Activated T-helper 1 cell treated with anti-CD3 and anti-CD28 coated beads, Interleukin-12 subunit alpha, Interleukin-12 subunit beta, Interleukin-2, Interleukin-4 antibody, amounts not matched to agents 30 ng/mL and 10 ng/mL and 1 ng/mL, durations not matched to agents 14 hours and 24 hours and 36 hours (primary cell): ENCODE measurements around the gene JAZF1. TPM values are rescaled to one million over a fixed set of nuclear protein-coding genes. Genes with fewer than 3 reads are reported as not detected.

Experiments
- DNase-seq: peaks from one replicate; pipeline ENCODE4 v3.0.0; 2021; ENCODE audit warnings: low spot score
- H3K27ac Mint-ChIP-seq: one replicate; pipeline ENCODE4 v1.8.0; 2021; ENCODE audit warnings: mild to moderate bottlenecking, mixed read lengths
- H3K27me3 Mint-ChIP-seq: one replicate; pipeline ENCODE4 v1.8.0; 2022; ENCODE audit warnings: mild to moderate bottlenecking, moderate library complexity, mixed read lengths; ENCODE audit not compliant: insufficient read depth
- H3K36me3 Mint-ChIP-seq: one replicate; pipeline ENCODE4 v1.8.0; 2021; ENCODE audit warnings: low read depth, mixed read lengths
- H3K4me1 Mint-ChIP-seq: one replicate; pipeline ENCODE4 v1.8.0; 2021; ENCODE audit warnings: low read depth, mixed read lengths
- H3K4me3 Mint-ChIP-seq: one replicate; pipeline ENCODE4 v1.8.0; 2021; ENCODE audit warnings: mild to moderate bottlenecking, moderate library complexity, mixed read lengths
- H3K9me3 Mint-ChIP-seq: one replicate; pipeline ENCODE4 v1.8.0; 2021; ENCODE audit warnings: mixed read lengths
- intact Hi-C: fragments of 100-400 bp; cut with micrococcal nuclease; formaldehyde crosslinking; loops from one replicate; pipeline ENCODE4 v1.15.1; 2024
- total RNA-seq: library from RNA; stranded (reverse); gene quantifications from 2 replicates; pipeline ENCODE4 v1.2.3, GENCODE V29; 2022

Gene JAZF1
- total RNA-seq, 1 donor from 2014 or later: 9.8 TPM

DNA sequence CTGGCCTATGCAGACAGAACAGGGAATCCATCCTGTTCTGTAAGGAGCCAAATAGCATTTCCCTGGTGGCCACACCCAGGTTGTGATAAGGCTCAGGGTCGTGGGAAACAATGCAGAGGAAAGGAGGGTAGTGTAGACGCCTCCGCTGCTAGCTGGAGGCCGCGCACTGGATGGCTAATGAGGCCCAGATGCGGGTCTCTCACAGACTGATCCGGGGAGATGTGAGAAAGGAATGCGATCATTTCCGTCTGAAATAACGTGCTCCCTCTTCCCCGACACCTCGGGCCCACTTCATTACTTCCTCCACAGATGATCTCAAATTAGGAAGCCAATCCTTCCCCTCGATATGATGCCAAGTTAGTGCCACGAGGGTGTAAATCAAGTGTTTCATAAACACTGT lies 237.4 kb downstream of the JAZF1 start:
- Mint-ChIP-seq H3K27me3 (no peaks in the 10 kb centered on the region), H3K27ac (no peak overlapping the region), H3K4me1 (no peaks in the 10 kb centered on the region), H3K9me3 (no peaks in the 10 kb centered on the region), H3K4me3 (no peak overlapping the region), H3K36me3 (no peaks in the 10 kb centered on the region)
- intact Hi-C loops: no loop called here
- DNase-seq: no peak

DNA sequence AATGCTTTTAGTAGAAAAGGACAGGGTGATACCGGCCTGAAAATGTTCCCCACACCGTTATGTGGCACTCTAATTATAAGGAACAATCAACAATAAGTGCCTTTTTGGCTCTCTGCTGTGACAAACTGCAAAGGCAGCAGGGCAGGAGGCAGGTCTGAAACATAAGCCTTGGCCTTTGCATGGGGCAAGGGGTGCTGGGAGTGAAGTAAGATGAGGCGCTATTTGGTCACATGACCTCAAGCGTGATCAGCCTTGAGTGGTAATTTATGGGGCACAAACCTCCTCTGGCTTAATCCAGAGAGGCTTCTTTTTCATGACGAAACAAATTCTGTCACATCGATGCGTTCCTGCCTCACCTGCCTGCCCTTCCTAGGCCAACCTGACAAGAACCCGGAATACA lies 237.9 kb downstream of the JAZF1 start:
- H3K27me3 Mint-ChIP-seq: no peaks in the 10 kb centered on the region
- DNase-seq: no peak
- H3K4me3 Mint-ChIP-seq: no peak overlapping the region
- H3K27ac Mint-ChIP-seq: no peak overlapping the region
- no peaks in the 10 kb centered on the region for H3K4me1 Mint-ChIP-seq
- H3K36me3 Mint-ChIP-seq: no peaks in the 10 kb centered on the region
- H3K9me3 Mint-ChIP-seq: no peaks in the 10 kb centered on the region
- intact Hi-C loops: no loop called here

GRCh38 chr7:27941522-27941921 lies 239.1 kb downstream of the JAZF1 start:
- H3K9me3 Mint-ChIP-seq: no peaks in the 10 kb centered on the region
- intact Hi-C loops: no loop called here
- DNase-seq: no peak
- H3K4me1 Mint-ChIP-seq: no peaks in the 10 kb centered on the region
- no peaks in the 10 kb centered on the region for H3K27me3 Mint-ChIP-seq
- H3K4me3 Mint-ChIP-seq: no peak overlapping the region
- no peak overlapping the region for H3K27ac Mint-ChIP-seq
- no peaks in the 10 kb centered on the region for H3K36me3 Mint-ChIP-seq

DNA sequence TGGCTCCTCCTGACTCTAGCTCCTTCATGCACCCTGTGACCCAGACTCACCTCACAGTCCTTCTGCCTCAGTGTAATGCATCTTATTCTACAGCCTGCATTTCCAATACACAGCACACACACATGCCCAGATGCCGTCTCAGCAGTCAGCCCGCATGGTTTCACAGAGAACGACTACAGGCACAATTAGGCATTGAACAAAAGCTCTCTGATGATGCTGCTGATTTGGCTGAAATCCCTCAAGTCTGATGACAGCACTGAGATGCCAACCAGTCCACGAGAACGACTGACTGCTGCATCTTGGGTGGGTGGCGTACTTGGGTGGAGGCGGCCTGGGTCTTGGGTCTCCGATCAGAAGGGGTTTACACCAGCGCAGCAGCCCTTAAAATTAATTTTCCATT lies 240.3 kb downstream of the JAZF1 start:
- DNase-seq: no peak
- Mint-ChIP-seq H3K9me3 (no peaks in the 10 kb centered on the region), H3K4me3 (no peak overlapping the region), H3K27me3 (no peaks in the 10 kb centered on the region), H3K27ac (no peak overlapping the region), H3K4me1 (no peaks in the 10 kb centered on the region), H3K36me3 (no peaks in the 10 kb centered on the region)
- intact Hi-C loops: no loop called here

DNA sequence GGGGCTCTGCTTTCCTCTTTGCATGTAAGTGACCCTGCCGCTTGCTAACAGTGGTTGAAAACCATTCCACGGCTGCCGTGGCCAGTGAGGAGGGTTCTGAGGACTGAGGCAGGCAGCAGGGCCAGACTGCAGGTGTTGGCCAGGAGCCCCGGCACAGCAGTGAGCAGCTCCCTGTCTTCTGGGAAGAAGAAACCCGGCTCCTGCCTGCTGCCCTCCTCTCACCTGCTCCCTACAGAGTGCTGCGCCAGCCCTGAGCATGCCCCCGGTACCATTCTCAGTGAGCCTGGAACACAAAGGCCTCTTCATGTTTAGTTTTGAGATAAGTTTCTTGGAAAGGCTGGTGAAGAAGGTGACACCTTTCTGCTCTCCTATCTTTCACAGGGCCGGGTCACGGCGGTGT lies 240.7 kb downstream of the JAZF1 start:
- DNase-seq: no peak
- Mint-ChIP-seq H3K9me3 (no peaks in the 10 kb centered on the region), H3K4me1 (no peaks in the 10 kb centered on the region), H3K36me3 (no peaks in the 10 kb centered on the region), H3K27ac (no peak overlapping the region), H3K4me3 (no peak overlapping the region), H3K27me3 (no peaks in the 10 kb centered on the region)
- intact Hi-C loops: no loop called here

GRCh38 chr7:27936768-27937102 lies 243.9 kb downstream of the JAZF1 start:
- H3K27me3 Mint-ChIP-seq: no peaks in the 10 kb centered on the region
- no peak overlapping the region for H3K4me3 Mint-ChIP-seq
- no peaks in the 10 kb centered on the region for H3K36me3 Mint-ChIP-seq
- intact Hi-C loops: no loop called here
- DNase-seq: no peak
- H3K9me3 Mint-ChIP-seq: no peaks in the 10 kb centered on the region
- H3K4me1 Mint-ChIP-seq: no peaks in the 10 kb centered on the region
- H3K27ac Mint-ChIP-seq: no peak overlapping the region

- no peak for DNase-seq
- no peaks in the 10 kb centered on the region for H3K36me3 Mint-ChIP-seq
- no peaks in the 10 kb centered on the region for H3K4me1 Mint-ChIP-seq
- H3K27ac Mint-ChIP-seq: no peak overlapping the region
- intact Hi-C loops: no loop called here
- no peaks in the 10 kb centered on the region for H3K9me3 Mint-ChIP-seq
- no peak overlapping the region for H3K4me3 Mint-ChIP-seq
- no peaks in the 10 kb centered on the region for H3K27me3 Mint-ChIP-seq
These were observed 244.4 kb downstream of the JAZF1 start for GRCh38 chr7:27936047-27936767.

DNA sequence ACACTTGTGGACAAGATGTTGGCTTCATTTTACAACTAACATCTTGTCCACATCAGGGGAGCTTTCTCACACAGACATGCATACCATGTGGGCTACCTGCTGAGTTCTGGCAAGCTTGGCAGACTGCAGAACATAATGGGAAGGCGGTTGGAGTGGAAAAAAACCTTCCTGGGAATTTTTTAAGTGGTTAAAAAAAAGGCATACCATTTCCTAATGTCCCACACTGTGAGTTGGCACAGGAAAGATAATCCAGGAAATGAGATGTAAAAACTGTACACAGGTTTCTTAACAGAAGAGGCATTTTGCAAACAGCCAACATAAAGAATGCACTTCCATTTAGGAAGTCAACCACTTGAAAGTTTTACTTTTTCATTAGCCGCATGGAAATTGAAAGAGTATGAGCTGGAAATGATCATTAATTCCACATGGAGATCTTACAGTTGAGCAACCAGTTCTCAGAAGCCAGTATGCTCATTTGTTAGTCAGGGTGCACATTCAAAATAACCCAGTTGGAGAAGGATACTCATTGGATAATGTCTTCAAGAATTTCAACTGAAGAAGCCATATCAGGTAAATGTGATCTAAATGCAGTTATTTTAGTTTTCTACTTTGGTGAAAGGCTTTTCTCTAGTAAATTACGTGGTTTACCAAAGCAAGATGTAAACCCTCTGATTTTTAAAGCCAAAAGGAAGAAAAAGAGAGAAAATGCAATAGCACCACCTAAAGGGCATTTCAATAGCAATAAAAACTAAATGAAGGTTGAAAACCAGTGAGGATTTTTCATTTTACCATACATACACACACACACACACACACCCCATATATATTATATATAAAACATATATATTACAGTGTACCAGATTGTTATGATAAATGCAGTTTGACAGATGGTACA lies 246.7 kb downstream of the JAZF1 start:
- intact Hi-C loops: no loop called here
- H3K36me3 Mint-ChIP-seq: no peaks in the 10 kb centered on the region
- H3K27me3 Mint-ChIP-seq: no peaks in the 10 kb centered on the region
- DNase-seq: no peak
- no peaks in the 10 kb centered on the region for H3K4me1 Mint-ChIP-seq
- no peak overlapping the region for H3K4me3 Mint-ChIP-seq
- no peaks in the 10 kb centered on the region for H3K9me3 Mint-ChIP-seq
- H3K27ac Mint-ChIP-seq: no peak overlapping the region

- peaks cover 5% of the 10 kb centered on the region for H3K27me3 Mint-ChIP-seq
- intact Hi-C loops: no loop called here
- no peak overlapping the region for H3K4me3 Mint-ChIP-seq
- H3K36me3 Mint-ChIP-seq: no peaks in the 10 kb centered on the region
- no peaks in the 10 kb centered on the region for H3K9me3 Mint-ChIP-seq
- no peak for DNase-seq
- no peak overlapping the region for H3K27ac Mint-ChIP-seq
- peaks cover 3% of the 10 kb centered on the region for H3K4me1 Mint-ChIP-seq
These were observed 249.6 kb downstream of the JAZF1 start for GRCh38 chr7:27930910-27931476.

DNA sequence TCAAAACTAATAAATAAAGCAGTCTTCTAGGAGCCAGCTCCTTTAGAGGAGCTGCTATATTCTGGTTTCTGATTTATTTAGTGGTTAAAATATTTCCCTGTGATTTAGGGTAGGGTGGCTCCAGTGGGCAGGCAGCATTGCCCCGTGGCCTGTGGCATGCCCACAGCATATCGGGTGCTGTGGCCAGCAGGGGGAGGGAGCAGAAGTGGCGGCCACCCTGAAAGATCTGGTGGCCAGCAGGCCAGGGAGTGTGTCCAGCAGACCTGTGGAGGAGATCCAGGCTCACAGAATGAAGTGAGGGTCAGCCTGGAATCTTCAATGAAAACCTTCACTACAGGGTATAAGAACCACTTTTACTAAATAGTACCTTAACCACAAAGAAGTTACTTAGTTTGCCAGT lies 251.5 kb downstream of the JAZF1 start:
- H3K9me3 Mint-ChIP-seq: no peaks in the 10 kb centered on the region
- H3K27me3 Mint-ChIP-seq: peaks cover 5% of the 10 kb centered on the region
- no peak for DNase-seq
- intact Hi-C loops: loop anchor here (10.0 kb wide), 1 partner anchor 166 kb away; no protein-coding TSS in a partner anchor
- no peak overlapping the region for H3K27ac Mint-ChIP-seq
- H3K4me3 Mint-ChIP-seq: no peak overlapping the region
- H3K36me3 Mint-ChIP-seq: no peaks in the 10 kb centered on the region
- H3K4me1 Mint-ChIP-seq: peaks cover 11% of the 10 kb centered on the region

- Mint-ChIP-seq H3K36me3 (no peaks in the 10 kb centered on the region), H3K27ac (no peak overlapping the region), H3K4me1 (peaks cover 11% of the 10 kb centered on the region), H3K27me3 (peaks cover 5% of the 10 kb centered on the region), H3K9me3 (no peaks in the 10 kb centered on the region), H3K4me3 (no peak overlapping the region)
- no peak for DNase-seq
- intact Hi-C loops: loop anchor here (10.0 kb wide), 1 partner anchor 167 kb away; no protein-coding TSS in a partner anchor
These were observed 252.6 kb downstream of the JAZF1 start for GRCh38 chr7:27928001-27928400.

GRCh38 chr7:27925573-27926201 lies 254.9 kb downstream of the JAZF1 start:
- Mint-ChIP-seq H3K27ac (no peak overlapping the region), H3K9me3 (no peaks in the 10 kb centered on the region), H3K4me3 (no peak overlapping the region), H3K36me3 (no peaks in the 10 kb centered on the region), H3K27me3 (peaks cover 5% of the 10 kb centered on the region), H3K4me1 (peaks cover 11% of the 10 kb centered on the region)
- intact Hi-C loops: loop anchor here (10.0 kb wide), 1 partner anchor 169 kb away; no protein-coding TSS in a partner anchor
- DNase-seq: peak; percentile 2

GRCh38 chr7:27923642-27923980 lies 257.0 kb downstream of the JAZF1 start:
- peaks cover 4% of the 10 kb centered on the region for H3K27me3 Mint-ChIP-seq

More at GRCh38 chr7:27923642-27923980, 257.0 kb downstream of the JAZF1 start:
- no peak for DNase-seq
- Mint-ChIP-seq H3K36me3 (no peaks in the 10 kb centered on the region), H3K4me1 (peaks cover 11% of the 10 kb centered on the region), H3K4me3 (no peak overlapping the region), H3K9me3 (no peaks in the 10 kb centered on the region), H3K27ac (no peak overlapping the region)
- intact Hi-C loops: loop anchor here (5.0 to 10.0 kb wide), 2 partner anchors 171 to 176 kb away; no protein-coding TSS in a partner anchor
